GM23248 (cell line): ENCODE measurements around the gene UNC13B.

Source experiments
- EZH2 ChIP-seq: fragments of 200-600 bp; sonication (generic); IDR thresholded peaks from 2 replicates; pipeline ENCODE4 v1.6.1; 2018; ENCODE audit warnings: antibody characterized with exemption, mild to moderate bottlenecking; ENCODE audit not compliant: insufficient read depth, poor library complexity, severe bottlenecking
- EZH2phosphoT487 ChIP-seq: fragments of 200-600 bp; sonication (generic); IDR thresholded peaks from 2 replicates; pipeline ENCODE4 v1.6.1; 2018; ENCODE audit warnings: antibody characterized with exemption, moderate library complexity, mild to moderate bottlenecking, low read depth; ENCODE audit not compliant: insufficient read depth

DNA sequence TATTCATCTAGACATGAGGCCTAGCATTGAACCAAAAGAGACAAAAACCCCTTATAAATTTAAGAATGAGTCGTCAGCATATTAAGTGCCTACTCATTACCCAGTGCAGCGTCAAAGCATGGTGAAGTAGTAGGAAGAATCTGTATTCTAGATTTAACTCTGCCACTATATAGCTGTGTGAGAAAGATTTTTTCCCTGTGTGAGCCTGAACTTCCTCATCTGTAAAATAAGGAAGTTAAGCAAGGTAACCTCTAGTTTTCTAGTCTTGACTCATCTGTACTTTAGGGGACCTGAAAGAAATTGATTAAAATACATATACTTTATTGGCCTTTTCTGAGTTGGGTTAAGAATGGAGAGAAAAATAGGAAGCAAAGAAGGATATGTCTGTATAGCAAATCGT, 246.0 kb downstream of the UNC13B start:
- TF ChIP-seq EZH2 = no peak
- no peak for TF ChIP-seq EZH2phosphoT487
